DMS153 treated with DMSO at 0.1 percent for 48 hours (cell line): ENCODE data around the gene KRT80.

Experiments
- DNase-seq: peaks from one replicate; lab custom pipeline; 2025; ENCODE audit not compliant: unreplicated experiment; lab: John Stamatoyannopoulos, UW

KRT80 gene

GRCh38 chr12:52199294-52199919, 7.6 kb upstream of the KRT80 start:
- DNase-seq = no peak

GRCh38 chr12:52198454-52199215, 6.8 kb upstream of the KRT80 start:
- DNase-seq = no peak

GRCh38 chr12:52197371-52198231, 5.8 kb upstream of the KRT80 start:
- no peak for DNase-seq

GRCh38 chr12:52195065-52195730, 3.4 kb upstream of the KRT80 start:
- no peak for DNase-seq

GRCh38 chr12:52193991-52194390, 2.2 kb upstream of the KRT80 start:
- DNase-seq = no peak

- no peak for DNase-seq
Measured at GRCh38 chr12:52193532-52193931, 1.7 kb upstream of the KRT80 start.

GRCh38 chr12:52190860-52191729, 719 bp downstream of the KRT80 start:
- DNase-seq = no peak

- DNase-seq = no peak
Measured at GRCh38 chr12:52189376-52190174, 2.2 kb downstream of the KRT80 start.

GRCh38 chr12:52188658-52189057, 3.2 kb downstream of the KRT80 start:
- no peak for DNase-seq

GRCh38 chr12:52187640-52188039, 4.2 kb downstream of the KRT80 start:
- no peak for DNase-seq

- DNase-seq = no peak
Measured at GRCh38 chr12:52187206-52187605, 4.6 kb downstream of the KRT80 start.

- no peak for DNase-seq
Measured at GRCh38 chr12:52186118-52186840, 5.5 kb downstream of the KRT80 start.

GRCh38 chr12:52185400-52185967, 6.3 kb downstream of the KRT80 start:
- DNase-seq = no peak

- DNase-seq = no peak
Measured at GRCh38 chr12:52184813-52185212, 7.0 kb downstream of the KRT80 start.

GRCh38 chr12:52183971-52184370, 7.8 kb downstream of the KRT80 start:
- DNase-seq = no peak

- DNase-seq = no peak
Measured at GRCh38 chr12:52183544-52183910, 8.3 kb downstream of the KRT80 start.

GRCh38 chr12:52182898-52183543, 8.8 kb downstream of the KRT80 start:
- no peak for DNase-seq

- DNase-seq = no peak
Measured at GRCh38 chr12:52182384-52182783, 9.4 kb downstream of the KRT80 start.
